HCT116 (cell line): ENCODE data around the gene RGS10. TPM values are rescaled to one million over a fixed set of nuclear protein-coding genes. Genes with fewer than 3 reads are reported as not detected.

Experiments used
- ATAC-seq: fragments of 200-7000 bp; cut with Tn5 transposase; 2 replicates; pipeline ENCODE4 v1.9.1; 2020; ENCODE audit warnings: mild to moderate bottlenecking, moderate library complexity
- BruUV-seq: library from RNA; stranded (reverse); fragments of 400-500 nt; replicated peaks from 2 replicates; lab custom pipeline; 2021; lab: Mats Ljungman, UMichigan
- CTCF ChIA-PET: fragments of 300-600 bp; sonication (Branson Sonifier 250); formaldehyde crosslinking; loops from one replicate; lab custom pipeline; 2021; ENCODE audit warnings: antibody characterized with exemption; lab: Charles Lee
- POLR2A ChIA-PET: fragments of 300-600, 350-600 bp; sonication (Branson Sonifier 250); formaldehyde crosslinking; loops from one replicate; lab custom pipeline; 2021; ENCODE audit warnings: antibody characterized with exemption; lab: Charles Lee
- RAD21 ChIA-PET, 2 experiments: fragments of 300-600 bp; sonication (Branson Sonifier 250); formaldehyde crosslinking; loops; one replicate each; lab custom pipeline; 2023; ENCODE audit warnings: low total read pairs in 2 of 2; ENCODE audit not compliant: uncharacterized antibody in 2 of 2, unreplicated experiment in 2 of 2, low non-redundant PET in 1 of 2; lab: Charles Lee
- DNase-seq: peaks from one replicate; pipeline ENCODE4 v3.0.0-alpha.2; 2010; ENCODE audit warnings: low read depth, low spot score
- H2AFZ ChIP-seq: fragments of 200-600 bp; shearing (Covaris generic), sonication (generic); 2 replicates; pipeline ENCODE4 v1.6.1; 2017; ENCODE audit warnings: low read depth, mixed run types, mixed read lengths, antibody characterized with exemption, low read length; ENCODE audit not compliant: poor library complexity, severe bottlenecking
- H3K27ac ChIP-seq: 2 replicates; pipeline ENCODE4 v1.5.1; 2012; ENCODE audit warnings: low read depth, low read length
- H3K27me3 ChIP-seq: fragments of 200-600 bp; sonication (generic); 2 replicates; pipeline ENCODE4 v1.6.1; 2016; ENCODE audit warnings: mixed run types, low read length, mixed read lengths; ENCODE audit not compliant: insufficient read depth
- H3K36me3 ChIP-seq, 2 experiments: fragments of 200-500 bp in 1 of 2; fragments of 200-600 bp in 1 of 2; sonication (Bioruptor generic) in 1 of 2; sonication (generic) in 1 of 2; 2 replicates each; pipeline versions ENCODE4 v1.5.1 to v1.6.1; 2014 to 2016; ENCODE audit warnings: low read length in 2 of 2, inconsistent platforms in 1 of 2, mixed read lengths in 1 of 2, mixed run types in 1 of 2; ENCODE audit not compliant: insufficient read depth in 2 of 2, control insufficient read depth in 1 of 2
- H3K4me1 ChIP-seq, 2 experiments: fragments of 200-600 bp in 1 of 2; sonication (generic) in 1 of 2; 2 replicates each; pipeline versions ENCODE4 v1.5.1 to v1.6.1; 2012 to 2017; ENCODE audit warnings: low read length in 2 of 2, inconsistent platforms in 1 of 2, mild to moderate bottlenecking in 1 of 2, mixed read lengths in 1 of 2, mixed run types in 1 of 2, moderate library complexity in 1 of 2; ENCODE audit not compliant: insufficient read depth in 2 of 2, control insufficient read depth in 1 of 2
- H3K4me2 ChIP-seq: fragments of 200-600 bp; sonication (generic); 2 replicates; pipeline ENCODE4 v1.6.1; 2017; ENCODE audit warnings: mixed run types, low read length, mixed read lengths
- H3K4me3 ChIP-seq, 2 experiments: fragments of 200-600 bp in 1 of 2; sonication (generic) in 1 of 2; replicated peaks in 1 of 2; 2 replicates each; pipeline ENCODE4 v1.5.1; 2011 to 2016; ENCODE audit warnings: low read length in 2 of 2, control low read depth in 1 of 2, low read depth in 1 of 2, mild to moderate bottlenecking in 1 of 2, mixed read lengths in 1 of 2, mixed run types in 1 of 2
- H3K79me2 ChIP-seq: fragments of 200-600 bp; sonication (generic); 2 replicates; pipeline ENCODE4 v1.6.1; 2017; ENCODE audit warnings: mild to moderate bottlenecking, mixed run types, low read length, moderate library complexity, mixed read lengths; ENCODE audit not compliant: insufficient read depth
- H3K9ac ChIP-seq: fragments of 200-600 bp; sonication (generic); 2 replicates; pipeline ENCODE4 v1.6.1; 2016; ENCODE audit warnings: low read length, mixed read lengths
- H3K9me2 ChIP-seq: fragments of 200-600 bp; sonication (generic), shearing (Covaris generic); 2 replicates; pipeline ENCODE4 v1.6.1; 2017; ENCODE audit warnings: mixed run types, mild to moderate bottlenecking, moderate library complexity; ENCODE audit not compliant: insufficient read depth
- H3K9me3 ChIP-seq, 2 experiments: fragments of 200-500 bp in 1 of 2; fragments of 200-600 bp in 1 of 2; sonication (Bioruptor generic) in 1 of 2; sonication (generic) in 1 of 2; 2 replicates each; pipeline ENCODE4 v1.6.1; 2014 to 2017; ENCODE audit warnings: low read length in 2 of 2, mixed read lengths in 2 of 2, inconsistent platforms in 1 of 2, low read depth in 1 of 2, mild to moderate bottlenecking in 1 of 2, mixed run types in 1 of 2, moderate library complexity in 1 of 2; ENCODE audit not compliant: control insufficient read depth in 1 of 2, insufficient read depth in 1 of 2
- H4K20me1 ChIP-seq: fragments of 200-600 bp; sonication (generic), shearing (Covaris generic); 2 replicates; pipeline ENCODE4 v1.6.1; 2017; ENCODE audit warnings: mixed run types, mild to moderate bottlenecking, moderate library complexity; ENCODE audit not compliant: insufficient read depth
- ATF3 ChIP-seq: IDR thresholded peaks from 2 replicates; pipeline ENCODE4 v1.6.1; 2012
- CBX3 ChIP-seq: IDR thresholded peaks from 2 replicates; pipeline ENCODE4 v1.6.1; 2012; ENCODE audit warnings: low read depth
- EGR1 ChIP-seq: IDR thresholded peaks from 2 replicates; pipeline ENCODE4 v1.6.1; 2012; ENCODE audit warnings: low read depth
- EZH2 ChIP-seq: fragments of 200-600 bp; sonication (generic); IDR thresholded peaks from 2 replicates; pipeline ENCODE4 v1.6.1; 2017; ENCODE audit warnings: antibody characterized with exemption, mixed run types
- EZH2phosphoT487 ChIP-seq: fragments of 200-600 bp; IDR thresholded peaks from 2 replicates; pipeline ENCODE4 v1.6.1; 2018; ENCODE audit warnings: antibody characterized with exemption, borderline replicate concordance
- FOSL1 ChIP-seq: IDR thresholded peaks from 2 replicates; pipeline ENCODE4 v1.6.1; 2012; ENCODE audit warnings: low read depth
- JUND ChIP-seq: IDR thresholded peaks from 2 replicates; pipeline ENCODE4 v1.6.1; 2012
- POLR2AphosphoS5 ChIP-seq: IDR thresholded peaks from 2 replicates; pipeline ENCODE4 v1.6.1; 2011; ENCODE audit warnings: mild to moderate bottlenecking, low read depth, low read length, moderate library complexity
- SIN3A ChIP-seq: IDR thresholded peaks from 2 replicates; pipeline ENCODE4 v1.6.1; 2012; ENCODE audit warnings: low read depth
- SP1 ChIP-seq: IDR thresholded peaks from 2 replicates; pipeline ENCODE4 v1.6.1; 2012; ENCODE audit warnings: low read depth
- YY1 ChIP-seq: IDR thresholded peaks from 2 replicates; pipeline ENCODE4 v1.6.1; 2011; ENCODE audit warnings: low read length, low read depth, moderate library complexity, mild to moderate bottlenecking; ENCODE audit not compliant: insufficient replicate concordance; ENCODE audit errors: extremely low read depth
- ZNF274 ChIP-seq: fragments of 200-500 bp; sonication (Bioruptor generic); IDR thresholded peaks from 2 replicates; pipeline ENCODE4 v1.6.1; 2014; ENCODE audit warnings: mild to moderate bottlenecking, low read depth, low read length, inconsistent platforms
- intact Hi-C: fragments of 100-400 bp; cut with micrococcal nuclease; formaldehyde crosslinking; loops from 2 replicates; pipeline ENCODE4 v1.10.0; 2022
- total RNA-seq: library from RNA; stranded (reverse); gene quantifications from one replicate; pipeline ENCODE4 v1.2.1, GENCODE V29; 2021; ENCODE audit not compliant: unreplicated experiment
- TF ChIP-seq, protein P1 (sequence below), 3 experiments: fragments of 200-600 bp in 1 of 3; sonication (generic) in 1 of 3; IDR thresholded peaks in 2 of 3; conservative IDR thresholded peaks in 1 of 3; 2 replicates each; pipeline ENCODE4 v1.5.1; 2012 to 2017; ENCODE audit warnings: low read depth in 2 of 3, low read length in 2 of 3, antibody characterized with exemption in 1 of 3, borderline replicate concordance in 1 of 3, control low read depth in 1 of 3, mild to moderate bottlenecking in 1 of 3, mixed read lengths in 1 of 3, mixed run types in 1 of 3, moderate library complexity in 1 of 3; ENCODE audit not compliant: insufficient read depth in 1 of 3
- TF ChIP-seq, protein P2 (sequence below): IDR thresholded peaks from 2 replicates; pipeline ENCODE4 v1.6.1; 2011; ENCODE audit warnings: mild to moderate bottlenecking, low read length, moderate library complexity; ENCODE audit not compliant: insufficient replicate concordance; ENCODE audit errors: extremely low read depth

RGS10 gene
- total RNA-seq, 1 experiment from 2014 or later = 96.7 TPM

DNA sequence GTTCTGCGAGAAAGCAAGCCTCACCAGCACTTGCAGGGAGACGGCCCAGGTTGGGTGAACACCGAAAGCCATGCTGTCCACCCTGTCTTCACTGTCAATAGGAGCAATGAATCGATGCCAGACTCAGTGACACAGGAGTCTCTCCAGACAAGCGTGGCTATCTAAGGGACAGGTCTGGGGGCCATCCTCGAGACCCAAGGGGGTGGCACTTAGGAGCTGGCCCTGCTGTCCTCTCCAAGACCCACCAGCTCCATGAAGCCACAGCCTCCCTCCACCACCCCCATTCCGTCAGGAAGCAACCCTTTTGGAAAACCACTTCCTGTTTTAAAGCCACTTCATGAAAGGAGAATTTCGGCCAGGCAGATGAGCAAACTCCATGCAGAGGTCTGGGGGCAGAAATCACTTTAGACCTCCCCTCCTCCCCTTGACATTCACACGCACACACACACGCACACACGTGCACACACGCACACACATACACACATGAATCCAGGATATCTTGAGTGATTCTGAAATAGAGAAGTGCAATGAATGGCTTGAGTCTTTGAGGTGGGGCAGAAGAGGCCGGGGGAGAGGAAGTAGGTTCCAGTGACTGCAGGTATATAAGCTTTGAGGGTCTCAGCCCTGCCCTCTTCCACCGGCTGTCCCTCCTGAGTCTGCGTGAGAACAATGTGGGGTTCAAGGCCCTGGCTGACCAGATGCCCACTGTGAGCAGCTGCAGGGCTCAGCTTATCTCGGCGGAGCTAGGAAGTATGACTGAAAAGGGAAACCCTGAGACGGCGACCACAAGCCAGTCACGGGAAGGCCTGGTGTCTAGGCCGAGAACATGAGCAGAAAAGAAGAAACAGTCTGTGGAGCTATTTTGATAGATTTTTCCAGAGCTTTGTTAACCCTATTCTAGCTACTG is 25.0 kb downstream of the RGS10 start:
- Histone ChIP-seq H4K20me1 (no peaks in the 10 kb centered on the region), H3K9me3 (no peaks in the 10 kb centered on the region), H3K79me2 (no peaks in the 10 kb centered on the region), H3K27ac (no peak overlapping the region), H3K4me2 (no peak overlapping the region), H3K4me1 (peaks cover 10 to 28% of the 10 kb centered on the region in 2 experiments), H3K36me3 (peaks cover 6 to 20% of the 10 kb centered on the region in 2 experiments; a peak in 2 of 4 replicates), H3K4me3 (no peak overlapping the region), H2AFZ (no peak overlapping the region), H3K9ac (no peak overlapping the region), H3K27me3 (no peaks in the 10 kb centered on the region), H3K9me2 (no peaks in the 10 kb centered on the region)
- no peak for DNase-seq
- TF ChIP-seq JUND (no peak), SP1 (no peak), EGR1 (no peak), CBX3 (no peak), EZH2phosphoT487 (no peak), ATF3 (no peak), POLR2AphosphoS5 (no peak), SIN3A (no peak), FOSL1 (no peak), YY1 (no peak), ZNF274 (no peak), EZH2 (no peak)
- TF ChIP-seq, protein P1, sequence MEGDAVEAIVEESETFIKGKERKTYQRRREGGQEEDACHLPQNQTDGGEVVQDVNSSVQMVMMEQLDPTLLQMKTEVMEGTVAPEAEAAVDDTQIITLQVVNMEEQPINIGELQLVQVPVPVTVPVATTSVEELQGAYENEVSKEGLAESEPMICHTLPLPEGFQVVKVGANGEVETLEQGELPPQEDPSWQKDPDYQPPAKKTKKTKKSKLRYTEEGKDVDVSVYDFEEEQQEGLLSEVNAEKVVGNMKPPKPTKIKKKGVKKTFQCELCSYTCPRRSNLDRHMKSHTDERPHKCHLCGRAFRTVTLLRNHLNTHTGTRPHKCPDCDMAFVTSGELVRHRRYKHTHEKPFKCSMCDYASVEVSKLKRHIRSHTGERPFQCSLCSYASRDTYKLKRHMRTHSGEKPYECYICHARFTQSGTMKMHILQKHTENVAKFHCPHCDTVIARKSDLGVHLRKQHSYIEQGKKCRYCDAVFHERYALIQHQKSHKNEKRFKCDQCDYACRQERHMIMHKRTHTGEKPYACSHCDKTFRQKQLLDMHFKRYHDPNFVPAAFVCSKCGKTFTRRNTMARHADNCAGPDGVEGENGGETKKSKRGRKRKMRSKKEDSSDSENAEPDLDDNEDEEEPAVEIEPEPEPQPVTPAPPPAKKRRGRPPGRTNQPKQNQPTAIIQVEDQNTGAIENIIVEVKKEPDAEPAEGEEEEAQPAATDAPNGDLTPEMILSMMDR (IDR thresholded peaks at IDR 0.05 in 2 of 3, conservative IDR thresholded peaks at IDR 0.05 in 1 of 3; ENCODE audit: borderline replicate concordance in 1 of 3, insufficient read depth in 1 of 3, low read depth in 2 of 3, low read length in 2 of 3) = no peak
- TF ChIP-seq, protein P2, sequence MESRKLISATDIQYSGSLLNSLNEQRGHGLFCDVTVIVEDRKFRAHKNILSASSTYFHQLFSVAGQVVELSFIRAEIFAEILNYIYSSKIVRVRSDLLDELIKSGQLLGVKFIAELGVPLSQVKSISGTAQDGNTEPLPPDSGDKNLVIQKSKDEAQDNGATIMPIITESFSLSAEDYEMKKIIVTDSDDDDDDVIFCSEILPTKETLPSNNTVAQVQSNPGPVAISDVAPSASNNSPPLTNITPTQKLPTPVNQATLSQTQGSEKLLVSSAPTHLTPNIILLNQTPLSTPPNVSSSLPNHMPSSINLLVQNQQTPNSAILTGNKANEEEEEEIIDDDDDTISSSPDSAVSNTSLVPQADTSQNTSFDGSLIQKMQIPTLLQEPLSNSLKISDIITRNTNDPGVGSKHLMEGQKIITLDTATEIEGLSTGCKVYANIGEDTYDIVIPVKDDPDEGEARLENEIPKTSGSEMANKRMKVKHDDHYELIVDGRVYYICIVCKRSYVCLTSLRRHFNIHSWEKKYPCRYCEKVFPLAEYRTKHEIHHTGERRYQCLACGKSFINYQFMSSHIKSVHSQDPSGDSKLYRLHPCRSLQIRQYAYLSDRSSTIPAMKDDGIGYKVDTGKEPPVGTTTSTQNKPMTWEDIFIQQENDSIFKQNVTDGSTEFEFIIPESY = no peak
- ChIA-PET RAD21 (no interaction called here), POLR2A (interaction anchor here (0.6 to 1.7 kb wide), 2 partner anchors 25 to 264 kb away, joined by 3 to 5 read pairs; partner anchors contain the start of gene RGS10), CTCF (no interaction called here)
- ATAC-seq = no peak
- intact Hi-C loops = no loop called here
- no TSS peak for BruUV-seq
